Measurements from ENCODE around the gene TDP1.

DNA sequence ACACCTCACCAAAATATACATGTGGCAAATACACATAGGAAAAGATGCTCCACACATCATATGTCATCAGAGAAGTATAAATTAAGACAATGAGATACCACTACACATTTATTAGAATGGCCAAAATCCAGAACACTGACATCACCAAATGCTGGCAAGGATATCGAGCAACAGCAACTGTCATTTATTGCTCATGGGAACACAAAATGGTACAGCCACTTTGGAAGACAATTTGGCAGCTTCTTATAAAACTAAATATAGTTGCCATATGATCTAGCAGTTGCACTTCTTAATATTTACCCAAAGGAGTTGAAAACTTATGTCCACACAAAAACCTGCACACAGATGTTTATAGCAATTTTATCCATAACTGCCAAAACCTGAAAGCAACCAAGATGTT is 99.1 kb downstream of the TDP1 start:
- TF ChIP-seq CTCF (IDR thresholded peaks at IDR 0.05; ENCODE audit: low read length) (no peak), EZH2 (IDR thresholded peaks at IDR 0.05; ENCODE audit: borderline replicate concordance, low read length) (no peak)

Measured in OCI-LY1 (cell line).